Medulla oblongata (tissue), 1 donor: Measurements from ENCODE around the gene C16orf74.

Source experiments
- DNase-seq: peaks from one replicate; pipeline ENCODE4 v3.0.0-alpha.2; 2015; ENCODE audit errors: extremely low spot score

C16orf74 gene

DNA sequence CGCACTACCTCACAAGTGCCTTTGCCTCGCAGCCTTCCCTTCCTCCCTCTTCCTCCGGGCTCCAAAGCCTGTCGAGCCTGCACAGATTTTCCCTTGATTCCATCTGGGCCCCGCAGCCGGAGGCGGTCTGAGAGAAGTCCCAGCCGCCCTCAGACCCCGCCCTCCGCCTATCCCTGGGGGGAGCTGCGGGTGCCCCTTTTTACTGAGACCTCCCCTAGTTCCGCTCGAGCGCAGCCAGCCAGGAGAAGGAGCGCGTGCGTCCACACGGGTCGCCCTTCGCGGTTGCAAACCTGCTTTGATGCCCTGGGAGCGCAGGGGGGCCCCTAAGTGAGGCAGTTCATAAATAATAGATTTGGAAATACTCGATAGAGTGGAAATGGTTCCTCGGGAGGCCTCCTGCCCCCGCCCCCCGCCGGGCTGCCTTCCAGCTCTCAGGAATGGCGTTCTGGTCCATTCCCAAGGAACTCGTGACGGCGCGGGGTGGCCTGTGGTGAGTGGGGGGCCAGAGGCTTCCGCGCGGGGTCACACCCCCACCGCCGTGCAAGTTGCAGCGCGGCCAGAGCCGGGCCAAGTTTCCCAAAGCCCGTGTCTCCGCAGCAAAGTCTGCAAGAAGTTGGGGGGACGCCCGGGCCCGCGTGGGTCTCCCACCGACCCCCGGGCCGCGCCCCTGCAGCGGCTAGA lies 610 bp downstream of the C16orf74 start:
- DNase-seq, result no peak

DNA sequence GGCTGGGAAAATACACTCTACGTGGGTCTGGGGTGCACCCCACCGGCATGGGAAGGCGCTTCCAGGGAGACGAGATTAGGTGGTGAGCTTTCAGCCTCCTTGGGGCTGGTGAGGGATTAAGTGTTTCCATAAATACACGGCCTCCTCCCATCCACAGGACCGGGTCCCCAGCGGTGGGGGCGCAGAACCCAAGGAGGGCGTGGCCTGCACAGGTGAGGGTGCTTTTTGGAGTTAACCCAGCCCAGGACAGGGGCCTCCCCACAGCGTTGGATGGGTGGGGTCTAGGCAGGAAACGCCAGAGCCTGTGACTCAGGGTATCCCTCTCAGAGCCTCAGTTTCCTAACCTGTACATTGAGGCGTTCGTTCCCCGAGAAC lies 1.1 kb downstream of the C16orf74 start:
- no peak for DNase-seq

DNA sequence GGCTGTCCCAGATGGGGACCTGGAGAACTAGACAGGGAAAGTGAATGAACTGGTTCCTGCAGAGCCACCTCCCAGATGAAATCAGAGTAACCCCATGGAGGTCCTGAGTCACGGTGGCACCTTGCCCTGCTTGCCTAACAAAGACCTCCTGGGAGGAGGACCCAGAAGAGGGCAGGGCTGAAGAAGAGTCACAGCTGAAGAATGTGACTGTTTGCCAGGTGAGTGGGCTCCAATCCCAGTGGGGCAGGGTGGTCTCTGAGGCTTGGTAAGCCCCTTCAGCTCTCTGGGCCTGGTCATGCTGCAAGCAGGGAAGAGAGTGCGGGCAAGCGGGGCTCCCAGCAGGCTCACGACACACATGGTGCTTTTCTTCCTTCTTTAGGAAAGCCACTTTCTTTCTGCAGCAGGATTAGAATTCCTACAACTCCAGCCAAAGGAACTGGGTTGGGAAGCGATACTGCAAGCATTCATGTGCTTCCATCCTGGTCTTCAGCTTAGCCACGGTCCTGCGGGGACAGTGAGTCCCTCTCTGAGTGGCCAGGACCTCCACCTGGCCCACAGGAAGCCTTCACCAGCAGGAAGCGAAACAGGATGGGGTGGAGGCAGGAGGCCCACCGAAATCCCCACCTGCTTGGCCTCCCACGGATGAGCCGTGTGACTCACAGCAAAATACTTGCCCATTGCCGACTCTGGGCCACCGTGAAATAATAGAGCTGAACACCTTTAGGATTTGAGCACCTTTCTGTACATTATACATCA lies 4.3 kb downstream of the C16orf74 start:
- DNase-seq, result no peak

DNA sequence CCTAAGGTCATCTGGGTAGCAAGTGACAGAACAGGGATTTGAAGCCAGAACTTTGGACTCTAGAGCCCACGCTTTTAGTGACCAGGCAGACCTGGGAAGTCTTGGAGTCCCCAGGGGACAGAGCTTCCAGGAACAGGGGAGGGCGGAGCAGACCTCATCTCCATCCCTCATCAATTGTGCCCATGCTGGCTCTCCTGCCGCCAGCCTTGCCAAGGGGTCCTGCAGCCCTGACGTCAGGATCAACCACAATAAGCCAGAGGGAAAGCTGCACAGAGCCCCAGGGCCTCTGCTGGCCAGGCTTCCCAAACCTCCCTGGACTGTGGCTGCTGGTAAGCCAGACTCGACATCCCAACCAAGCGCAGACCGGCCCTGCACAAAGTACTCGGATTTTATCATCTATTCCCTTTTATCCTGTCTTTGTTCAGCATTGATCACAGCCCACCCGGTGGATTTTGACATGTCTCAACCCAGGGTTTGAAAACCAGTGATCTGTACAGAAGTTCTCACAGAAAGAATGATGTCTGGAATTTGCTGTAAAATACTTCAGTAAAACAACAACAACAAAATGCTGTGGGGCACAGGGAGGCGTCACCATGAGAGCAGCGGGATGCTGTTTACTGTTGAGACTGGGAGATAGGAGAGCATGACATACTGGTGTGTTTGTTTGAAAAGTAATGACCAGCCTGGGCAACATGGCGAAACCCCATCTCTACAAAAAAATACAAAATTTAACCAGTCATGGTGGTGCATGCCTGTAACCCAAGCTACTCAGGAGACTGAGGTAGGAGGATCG lies 11.8 kb downstream of the C16orf74 start:
- DNase-seq, result no peak

DNA sequence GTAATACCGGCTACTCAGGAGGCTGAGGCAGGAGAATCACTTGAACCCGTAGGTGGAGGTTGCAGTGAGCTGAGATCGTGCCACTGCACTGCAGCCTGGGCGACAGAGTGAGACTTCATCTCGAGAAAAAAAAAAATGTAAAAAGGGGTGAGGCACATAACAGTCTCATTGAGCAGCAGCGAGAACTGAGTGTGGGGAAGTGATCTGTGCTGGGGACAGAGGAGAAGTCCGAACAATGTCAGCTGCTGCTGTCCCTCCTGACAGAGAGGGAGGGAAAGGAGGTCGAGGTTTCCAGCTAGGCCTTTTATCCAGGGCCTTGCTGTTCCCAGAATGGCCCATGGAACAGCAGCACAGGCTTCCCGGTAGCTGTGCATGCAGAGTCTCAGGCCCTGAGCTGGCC lies 14.0 kb downstream of the C16orf74 start:
- no peak for DNase-seq

DNA sequence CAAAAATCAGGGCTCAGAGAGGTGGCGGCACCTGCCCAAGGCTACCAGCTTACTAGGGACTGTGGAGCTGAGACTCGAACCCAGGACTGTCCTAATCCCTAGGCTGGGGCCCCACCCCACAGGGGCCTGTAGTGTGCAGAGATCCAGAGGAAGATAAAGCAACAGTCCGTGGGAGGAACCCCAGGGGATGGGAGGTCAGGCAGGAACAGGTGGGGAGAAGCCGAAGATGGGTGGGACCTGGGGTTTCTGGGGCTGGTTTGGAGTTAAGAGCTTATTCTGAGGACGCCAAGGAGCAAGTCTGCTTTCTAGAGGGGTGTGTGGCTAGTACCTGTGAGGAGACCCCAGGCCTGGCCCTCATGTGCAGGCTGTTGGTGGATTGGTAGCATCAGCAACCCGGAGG lies 14.9 kb downstream of the C16orf74 start:
- DNase-seq, result no peak

DNA sequence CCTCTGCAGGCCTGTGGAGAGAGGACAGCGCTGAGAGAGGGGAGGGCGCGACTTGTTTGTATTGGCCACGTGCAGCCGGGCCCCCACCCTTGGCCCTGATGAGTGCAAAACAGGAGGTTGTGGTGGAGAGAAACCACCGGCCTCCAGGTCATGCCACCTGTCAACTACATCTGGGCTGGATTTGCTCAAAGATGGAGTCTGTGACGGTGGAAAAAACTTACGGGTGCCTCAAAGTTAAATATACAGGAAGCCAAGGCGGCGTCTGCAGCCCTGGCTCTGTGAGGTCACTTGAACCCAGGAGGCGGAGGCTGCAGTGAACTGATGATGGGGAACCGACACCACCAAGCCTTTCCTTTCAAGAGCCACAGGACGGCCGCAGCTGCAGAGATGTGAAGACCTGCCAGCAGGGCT lies 15.7 kb downstream of the C16orf74 start:
- DNase-seq, result no peak

DNA sequence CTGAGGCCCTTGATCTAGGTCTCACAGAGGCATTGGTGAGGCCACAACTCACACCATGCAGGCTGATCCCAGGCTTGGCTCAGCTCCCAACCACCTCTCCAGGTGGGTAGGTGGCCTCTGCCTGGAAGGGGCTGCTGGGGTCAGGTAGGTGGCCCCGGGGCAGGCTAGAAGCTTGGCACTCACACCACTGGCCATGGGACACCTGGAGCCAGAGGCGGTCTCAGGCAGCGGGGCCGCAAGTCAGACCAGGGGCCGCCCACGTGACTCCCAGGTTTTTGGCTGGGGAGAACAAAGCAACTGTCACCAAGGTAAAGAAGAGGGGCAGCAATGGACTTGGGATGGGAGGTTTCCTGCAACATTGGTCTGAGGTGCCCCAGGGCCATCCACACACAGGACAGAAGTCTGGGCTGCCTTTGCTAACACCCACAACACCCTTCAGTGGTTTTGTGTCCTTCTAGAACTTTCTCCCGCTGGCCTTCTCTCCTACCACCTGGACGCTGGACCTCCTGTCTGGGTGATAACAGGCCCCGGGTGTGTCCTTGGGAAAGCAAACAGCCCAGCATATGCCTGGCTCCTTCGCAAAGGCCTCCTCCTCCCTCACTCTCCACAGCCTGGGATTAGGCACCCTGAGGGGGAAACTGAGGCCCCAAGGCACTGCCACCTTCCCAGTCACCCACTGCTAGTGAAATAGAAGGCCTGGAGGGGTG lies 16.4 kb downstream of the C16orf74 start:
- DNase-seq, result no peak

DNA sequence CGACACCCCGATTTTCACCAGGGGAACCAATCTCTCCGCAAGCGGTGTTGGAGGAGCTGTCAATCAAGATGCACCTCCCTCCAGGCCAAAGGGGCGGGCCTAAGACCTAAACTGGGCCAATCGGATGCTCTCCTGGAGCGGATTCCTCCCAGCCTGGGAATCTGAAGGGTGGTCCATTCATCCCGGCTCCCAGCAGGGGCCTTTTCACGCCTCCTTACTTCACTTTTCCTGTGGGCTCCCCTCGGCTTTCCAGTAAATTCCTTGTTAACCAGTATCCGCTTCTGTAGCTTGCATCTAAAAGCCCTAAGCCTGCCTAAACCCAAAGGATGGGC lies 17.1 kb downstream of the C16orf74 start:
- no peak for DNase-seq

DNA sequence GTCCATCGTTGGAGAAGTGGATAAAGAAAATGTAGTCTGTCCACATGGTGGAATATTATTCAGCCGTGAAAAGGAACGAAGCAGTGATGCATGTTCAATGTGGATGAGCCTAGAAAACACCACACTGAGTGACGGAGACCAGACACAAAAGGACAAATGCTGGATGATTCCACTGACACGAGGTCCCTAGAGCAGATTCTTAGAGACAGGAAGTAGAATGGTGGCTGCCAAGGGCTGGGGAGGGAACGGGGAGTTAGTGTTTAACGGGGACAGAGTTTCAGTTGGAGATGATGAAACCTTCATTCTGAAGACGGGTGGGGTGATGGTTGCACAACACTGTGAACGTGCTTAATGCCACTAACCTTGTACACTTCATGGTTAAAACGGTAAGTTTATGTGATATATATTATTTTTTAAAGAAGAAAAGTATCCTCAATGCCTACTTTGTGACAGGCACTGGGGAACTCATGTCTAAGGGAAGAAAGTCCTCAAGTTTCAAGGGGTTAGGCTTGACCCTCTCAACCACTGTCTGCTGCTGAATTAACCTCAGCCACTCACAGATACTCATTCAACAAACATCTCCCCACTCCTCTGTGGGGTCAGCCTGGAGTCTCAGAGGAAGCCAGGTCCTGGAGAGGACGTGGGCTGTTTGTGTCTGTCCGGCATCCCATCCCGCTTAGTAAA lies 17.6 kb downstream of the C16orf74 start:
- DNase-seq, result no peak

DNA sequence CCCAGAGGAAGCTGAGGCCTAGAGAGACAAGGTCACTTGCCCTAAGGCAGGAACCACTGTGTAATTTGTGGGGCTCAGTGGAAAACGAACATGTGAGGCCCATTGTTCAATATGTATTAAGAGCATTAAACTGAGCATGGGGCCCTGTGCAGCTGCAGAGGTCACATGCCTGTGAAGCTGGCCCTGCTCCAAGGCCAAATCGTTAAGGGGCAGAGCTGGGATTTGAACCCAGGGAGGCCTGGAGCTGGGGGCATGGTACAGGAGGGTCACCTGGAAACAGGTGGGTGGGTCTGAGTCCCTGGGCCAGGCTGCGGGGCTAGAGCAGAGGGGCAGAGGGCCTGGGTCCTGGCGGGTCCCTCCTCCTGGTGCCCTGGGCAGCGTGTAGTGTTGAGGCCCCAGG lies 19.7 kb downstream of the C16orf74 start:
- DNase-seq, result no peak

DNA sequence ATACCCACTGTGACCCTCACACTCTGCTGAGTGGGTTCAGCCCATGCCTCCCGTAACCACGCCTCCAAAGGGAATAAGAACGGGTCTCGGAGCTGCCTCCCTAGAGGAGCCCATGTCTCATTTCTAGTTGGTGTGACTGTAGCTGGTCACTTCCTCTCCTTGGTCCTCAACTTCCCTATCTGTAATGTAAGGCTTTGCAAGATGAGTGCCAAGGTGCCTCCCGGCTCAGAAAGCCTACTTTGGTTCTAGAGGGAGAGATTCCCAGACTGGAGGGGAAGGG lies 20.8 kb downstream of the C16orf74 start:
- DNase-seq, result no peak

DNA sequence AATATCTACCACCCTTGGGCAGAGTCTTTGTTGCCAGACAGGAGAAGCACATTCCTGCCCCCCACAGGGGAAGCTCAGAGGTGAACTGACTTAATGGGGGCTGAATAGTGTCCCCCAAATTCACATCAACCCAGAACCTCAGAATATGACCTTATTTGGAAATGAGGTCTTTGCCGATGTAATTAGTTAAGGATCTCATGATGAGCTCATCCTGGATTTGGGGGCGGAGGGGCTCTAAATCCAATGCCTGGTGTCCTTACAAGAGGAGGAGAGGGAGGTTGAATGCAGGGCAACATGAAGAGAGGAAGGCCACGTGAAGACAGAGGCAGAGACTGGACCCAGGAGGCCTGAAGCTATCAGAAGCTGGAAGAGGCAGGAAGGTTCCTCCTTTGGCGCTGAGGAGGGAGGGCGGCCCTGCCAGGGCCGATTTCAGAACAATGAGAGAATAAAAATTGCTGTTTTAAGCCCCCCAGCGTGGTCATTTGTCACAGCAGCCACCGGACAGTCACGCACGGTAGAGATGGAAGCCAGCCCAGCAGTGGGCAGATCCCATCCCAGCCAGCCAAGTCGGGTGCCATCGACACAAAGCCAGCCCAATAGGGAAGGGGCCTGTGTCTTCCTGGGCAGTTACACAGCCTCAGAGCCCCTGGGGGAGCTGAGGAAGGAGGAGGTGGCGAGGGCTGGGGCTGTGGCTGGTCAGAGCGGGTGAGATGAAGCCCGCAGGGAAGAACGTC lies 21.3 kb downstream of the C16orf74 start:
- DNase-seq, result no peak

DNA sequence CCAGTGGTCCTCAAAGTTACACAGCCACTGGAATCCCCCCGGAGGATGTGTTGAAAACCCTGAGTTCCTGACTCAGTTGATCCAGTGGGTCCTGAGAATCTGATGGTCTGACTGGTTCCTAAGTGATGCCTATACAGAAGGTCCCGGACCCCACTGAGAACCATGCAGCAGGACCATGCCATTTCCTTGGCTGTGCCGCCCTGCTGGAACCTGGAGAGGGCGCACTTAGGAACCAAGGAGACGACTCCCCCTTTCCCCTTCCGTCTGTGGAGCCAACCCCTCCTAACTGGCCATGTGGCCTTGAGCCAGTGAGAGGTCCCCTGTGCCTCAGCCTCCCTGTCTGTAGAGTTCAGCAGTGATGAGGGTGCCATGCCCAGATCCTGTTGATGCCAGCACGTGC lies 22.0 kb downstream of the C16orf74 start:
- no peak for DNase-seq

DNA sequence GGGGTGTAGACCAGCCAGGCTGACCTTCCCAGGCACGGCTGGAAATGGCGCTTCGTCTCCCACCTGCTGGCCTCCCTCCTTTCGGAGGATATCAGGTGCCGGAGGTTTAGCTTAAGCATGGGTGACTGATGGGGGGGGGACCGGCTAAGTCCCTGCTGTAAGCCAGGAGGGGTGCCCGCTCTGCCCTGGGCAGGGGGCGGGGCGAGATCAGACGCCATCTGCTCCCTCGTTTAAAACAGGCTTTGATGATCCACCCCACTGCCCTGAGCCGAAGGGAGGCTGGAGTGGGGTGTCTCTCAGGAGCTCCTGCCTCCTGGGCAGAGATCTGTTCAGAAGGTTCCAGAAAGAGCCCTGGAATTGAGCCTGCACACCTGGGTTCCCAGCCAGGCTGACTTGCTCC lies 26.0 kb downstream of the C16orf74 start:
- DNase-seq, result no peak

DNA sequence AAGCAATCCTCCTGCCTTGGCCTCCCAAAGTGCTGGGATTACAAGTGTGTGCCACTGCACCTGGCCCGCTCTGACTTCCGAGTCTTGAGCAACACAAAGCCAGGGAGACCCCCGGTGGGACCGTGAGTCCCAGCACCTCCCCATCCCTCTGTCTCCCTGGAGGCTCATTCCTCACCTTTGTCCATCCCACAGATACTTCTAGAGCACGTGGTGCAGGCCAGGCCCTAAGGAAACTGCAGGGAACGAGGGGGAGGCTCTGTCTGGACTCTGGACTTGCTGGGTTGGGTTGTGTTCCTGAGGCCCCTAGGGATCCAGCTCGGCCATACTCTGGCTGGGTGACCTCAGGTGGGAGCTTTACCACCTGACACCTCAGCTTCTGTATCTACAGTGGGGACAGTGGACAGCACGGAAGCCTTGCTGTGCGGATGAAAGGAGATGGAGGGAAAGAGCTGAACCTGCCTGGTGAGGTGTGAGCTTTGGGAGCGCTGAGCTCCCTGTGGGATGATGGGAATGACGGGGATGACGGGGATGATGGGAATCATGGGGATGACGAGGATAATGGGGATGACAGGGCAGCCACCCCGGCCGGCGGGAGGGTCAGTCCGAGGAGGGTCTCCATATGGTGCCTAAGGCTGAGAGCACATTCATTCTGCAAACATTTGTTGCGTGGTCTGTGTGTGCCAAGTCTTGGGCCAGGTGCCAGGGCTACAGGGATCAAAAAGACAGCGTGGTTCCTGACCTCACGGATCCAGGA lies 26.6 kb downstream of the C16orf74 start:
- no peak for DNase-seq

DNA sequence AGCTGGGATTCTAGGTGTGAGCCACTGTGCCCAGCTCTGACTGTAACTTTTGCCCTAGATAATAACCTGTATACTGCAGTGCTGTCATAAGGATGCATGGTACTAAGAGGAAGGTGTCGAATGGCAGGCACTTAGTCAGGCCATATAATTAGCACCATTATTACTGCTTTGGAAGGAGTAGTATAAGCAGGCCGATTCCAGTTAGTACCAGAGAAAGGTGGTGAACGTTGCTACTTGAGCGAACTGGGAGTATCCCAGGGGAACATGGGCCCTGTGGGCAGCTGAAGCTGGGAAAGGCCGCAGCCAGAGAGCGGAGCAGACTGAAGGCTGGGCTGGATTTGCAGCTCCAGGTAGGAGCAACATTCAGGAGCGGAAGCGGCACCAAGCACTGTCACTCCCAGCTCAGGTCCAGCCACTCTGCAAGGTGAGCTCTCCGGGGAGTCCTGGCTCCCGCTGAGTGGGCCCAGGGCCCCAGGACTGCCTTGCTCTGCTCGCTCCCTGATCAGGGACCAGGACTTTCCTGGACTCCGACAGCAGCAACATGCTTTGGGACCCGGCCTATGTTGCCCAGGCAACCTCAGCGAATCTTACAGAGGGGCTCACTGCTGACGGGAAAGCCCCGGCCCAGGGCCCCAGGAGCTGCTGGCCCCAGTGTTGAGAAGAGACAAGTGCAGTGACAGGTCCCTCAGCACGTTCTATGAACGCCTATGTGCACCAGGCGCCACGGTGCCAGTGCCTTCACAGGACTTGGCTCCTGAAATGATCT lies 28.6 kb downstream of the C16orf74 start:
- DNase-seq, result peak; percentile 13

DNA sequence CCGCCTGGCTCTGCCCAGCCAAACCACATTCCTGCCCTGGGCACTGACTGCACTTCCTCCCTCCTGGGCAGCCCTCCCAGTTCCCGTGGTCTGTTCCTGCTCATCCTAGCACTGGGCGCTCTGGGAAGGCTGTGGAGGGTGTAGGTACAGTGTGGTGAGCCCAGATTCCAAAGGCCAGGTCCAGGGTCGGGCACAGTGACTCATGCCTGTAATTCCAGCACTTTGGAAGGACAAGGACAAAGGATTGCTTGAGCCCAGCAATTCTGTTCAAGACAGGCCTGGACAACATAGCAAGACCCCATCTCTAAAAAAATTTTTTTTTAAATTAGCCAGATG lies 30.6 kb downstream of the C16orf74 start:
- no peak for DNase-seq

DNA sequence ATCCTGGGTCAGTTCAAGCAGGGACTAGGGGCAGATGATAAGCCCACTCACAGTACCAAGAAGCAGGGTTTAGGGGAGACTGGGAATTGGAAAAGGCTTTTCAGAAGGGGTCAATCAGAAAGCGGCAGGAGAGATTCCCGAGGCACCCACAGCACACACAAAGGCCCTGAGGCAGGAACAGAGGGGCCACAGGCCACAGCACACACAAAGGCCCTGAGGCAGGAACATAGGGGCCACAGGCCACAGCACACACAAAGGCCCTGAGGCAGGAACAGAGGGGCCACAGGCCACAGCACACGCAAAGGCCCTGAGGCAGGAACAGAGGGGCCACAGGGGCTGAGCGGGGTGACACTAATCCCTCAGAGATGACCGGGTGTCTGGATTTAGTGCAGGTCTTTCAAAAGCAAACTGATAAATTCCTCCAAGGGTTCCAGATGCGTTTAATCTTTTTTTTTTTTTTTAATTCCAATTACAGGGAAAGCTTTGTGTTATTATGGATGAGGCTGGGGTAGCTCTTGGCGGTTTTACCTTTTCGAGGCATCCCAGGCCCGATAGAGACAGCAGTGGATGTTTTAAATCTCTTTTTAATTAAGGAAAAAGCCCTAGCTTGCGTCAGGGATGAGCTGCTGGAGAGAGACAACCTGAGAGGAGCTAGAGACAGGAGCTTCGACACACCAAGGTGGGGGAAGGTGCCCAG lies 31.1 kb downstream of the C16orf74 start:
- no peak for DNase-seq
